H1 (cell line): ENCODE data around the gene AMOTL2. TPM values are rescaled to one million over a fixed set of nuclear protein-coding genes. Genes with fewer than 3 reads are reported as not detected.

Experiments
- CBX8 ChIP-seq: fragments of 300-800, 300-1000 bp; sonication (generic); IDR thresholded peaks from 2 replicates; pipeline ENCODE4 v1.7.1; 2016; ENCODE audit warnings: low read depth, low read length, borderline replicate concordance
- CEBPB ChIP-seq: IDR thresholded peaks from 2 replicates; pipeline ENCODE4 v1.6.1; 2012; ENCODE audit warnings: low read depth, low read length
- EZH2 ChIP-seq: fragments of 200-600 bp; sonication (generic); IDR thresholded peaks from 2 replicates; pipeline ENCODE4 v1.7.1; 2012; ENCODE audit warnings: low read depth, mild to moderate bottlenecking, moderate library complexity, low read length, inconsistent platforms; ENCODE audit not compliant: severe bottlenecking
- SUZ12 ChIP-seq: fragments of 200-600 bp; sonication (generic); IDR thresholded peaks from 2 replicates; pipeline ENCODE4 v1.6.1; 2012; ENCODE audit warnings: mild to moderate bottlenecking, inconsistent platforms, low read length, moderate library complexity, mixed read lengths
- polyA plus RNA-seq, 7 experiments: library from polyadenylated mRNA; depleted of rRNA in 3 of 7; stranded (reverse) in 5 of 7; unstranded in 2 of 7; fragments of >200 nt in 5 of 7; fragments of 200-250 nt in 2 of 7; gene quantifications; 1 replicate in 5 of 7; 2 replicates in 1 of 7; 4 replicates in 1 of 7; pipeline versions ENCODE4 v1.2.1 to v1.2.3, GENCODE V29; 2011 to 2013; ENCODE audit warnings: missing spikeins in 2 of 7, mixed read lengths in 2 of 7
- total RNA-seq: library from RNA; stranded (reverse); fragmentation: NEBNext Ultra II Directional; extraction: Animal tissue kit (Norgen Biotek cat#: 25700); gene quantifications from 2 replicates; pipeline ENCODE4 v1.2.1, GENCODE V29; 2021
- TF ChIP-seq, protein P1 (sequence below): fragments of 300-600 bp; sonication (generic); IDR thresholded peaks from 2 replicates; pipeline ENCODE4 v1.7.1; 2012; ENCODE audit warnings: low read length, moderate library complexity, mild to moderate bottlenecking, inconsistent platforms; ENCODE audit not compliant: insufficient replicate concordance

AMOTL2 gene
- total and polyA plus RNA-seq, 2 of the 8 experiments (the other 6 are each of a cell fraction or from before 2014, with no cell fraction given), result 19.0 to 63.7 TPM

DNA sequence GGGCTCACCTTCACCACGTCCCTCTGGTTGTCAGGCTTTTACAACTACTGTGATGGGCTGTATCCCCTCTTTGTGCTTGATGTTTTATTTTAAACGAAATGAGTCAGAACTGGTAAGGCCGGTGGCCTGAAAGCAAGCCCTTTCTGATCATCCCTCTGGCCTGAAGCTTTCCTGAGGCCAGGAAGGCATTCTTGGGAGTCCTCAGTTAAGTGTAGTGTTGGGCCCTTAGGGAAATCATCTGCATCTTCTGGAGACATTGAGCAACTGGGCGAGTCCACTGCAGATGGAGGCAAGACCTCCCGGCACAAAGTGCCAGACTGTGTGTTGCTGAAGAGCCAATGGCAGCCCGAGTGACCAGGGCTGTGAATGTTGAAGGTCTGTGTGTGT is 33.0 kb upstream of the AMOTL2 start (continued):
- TF ChIP-seq, protein P1, sequence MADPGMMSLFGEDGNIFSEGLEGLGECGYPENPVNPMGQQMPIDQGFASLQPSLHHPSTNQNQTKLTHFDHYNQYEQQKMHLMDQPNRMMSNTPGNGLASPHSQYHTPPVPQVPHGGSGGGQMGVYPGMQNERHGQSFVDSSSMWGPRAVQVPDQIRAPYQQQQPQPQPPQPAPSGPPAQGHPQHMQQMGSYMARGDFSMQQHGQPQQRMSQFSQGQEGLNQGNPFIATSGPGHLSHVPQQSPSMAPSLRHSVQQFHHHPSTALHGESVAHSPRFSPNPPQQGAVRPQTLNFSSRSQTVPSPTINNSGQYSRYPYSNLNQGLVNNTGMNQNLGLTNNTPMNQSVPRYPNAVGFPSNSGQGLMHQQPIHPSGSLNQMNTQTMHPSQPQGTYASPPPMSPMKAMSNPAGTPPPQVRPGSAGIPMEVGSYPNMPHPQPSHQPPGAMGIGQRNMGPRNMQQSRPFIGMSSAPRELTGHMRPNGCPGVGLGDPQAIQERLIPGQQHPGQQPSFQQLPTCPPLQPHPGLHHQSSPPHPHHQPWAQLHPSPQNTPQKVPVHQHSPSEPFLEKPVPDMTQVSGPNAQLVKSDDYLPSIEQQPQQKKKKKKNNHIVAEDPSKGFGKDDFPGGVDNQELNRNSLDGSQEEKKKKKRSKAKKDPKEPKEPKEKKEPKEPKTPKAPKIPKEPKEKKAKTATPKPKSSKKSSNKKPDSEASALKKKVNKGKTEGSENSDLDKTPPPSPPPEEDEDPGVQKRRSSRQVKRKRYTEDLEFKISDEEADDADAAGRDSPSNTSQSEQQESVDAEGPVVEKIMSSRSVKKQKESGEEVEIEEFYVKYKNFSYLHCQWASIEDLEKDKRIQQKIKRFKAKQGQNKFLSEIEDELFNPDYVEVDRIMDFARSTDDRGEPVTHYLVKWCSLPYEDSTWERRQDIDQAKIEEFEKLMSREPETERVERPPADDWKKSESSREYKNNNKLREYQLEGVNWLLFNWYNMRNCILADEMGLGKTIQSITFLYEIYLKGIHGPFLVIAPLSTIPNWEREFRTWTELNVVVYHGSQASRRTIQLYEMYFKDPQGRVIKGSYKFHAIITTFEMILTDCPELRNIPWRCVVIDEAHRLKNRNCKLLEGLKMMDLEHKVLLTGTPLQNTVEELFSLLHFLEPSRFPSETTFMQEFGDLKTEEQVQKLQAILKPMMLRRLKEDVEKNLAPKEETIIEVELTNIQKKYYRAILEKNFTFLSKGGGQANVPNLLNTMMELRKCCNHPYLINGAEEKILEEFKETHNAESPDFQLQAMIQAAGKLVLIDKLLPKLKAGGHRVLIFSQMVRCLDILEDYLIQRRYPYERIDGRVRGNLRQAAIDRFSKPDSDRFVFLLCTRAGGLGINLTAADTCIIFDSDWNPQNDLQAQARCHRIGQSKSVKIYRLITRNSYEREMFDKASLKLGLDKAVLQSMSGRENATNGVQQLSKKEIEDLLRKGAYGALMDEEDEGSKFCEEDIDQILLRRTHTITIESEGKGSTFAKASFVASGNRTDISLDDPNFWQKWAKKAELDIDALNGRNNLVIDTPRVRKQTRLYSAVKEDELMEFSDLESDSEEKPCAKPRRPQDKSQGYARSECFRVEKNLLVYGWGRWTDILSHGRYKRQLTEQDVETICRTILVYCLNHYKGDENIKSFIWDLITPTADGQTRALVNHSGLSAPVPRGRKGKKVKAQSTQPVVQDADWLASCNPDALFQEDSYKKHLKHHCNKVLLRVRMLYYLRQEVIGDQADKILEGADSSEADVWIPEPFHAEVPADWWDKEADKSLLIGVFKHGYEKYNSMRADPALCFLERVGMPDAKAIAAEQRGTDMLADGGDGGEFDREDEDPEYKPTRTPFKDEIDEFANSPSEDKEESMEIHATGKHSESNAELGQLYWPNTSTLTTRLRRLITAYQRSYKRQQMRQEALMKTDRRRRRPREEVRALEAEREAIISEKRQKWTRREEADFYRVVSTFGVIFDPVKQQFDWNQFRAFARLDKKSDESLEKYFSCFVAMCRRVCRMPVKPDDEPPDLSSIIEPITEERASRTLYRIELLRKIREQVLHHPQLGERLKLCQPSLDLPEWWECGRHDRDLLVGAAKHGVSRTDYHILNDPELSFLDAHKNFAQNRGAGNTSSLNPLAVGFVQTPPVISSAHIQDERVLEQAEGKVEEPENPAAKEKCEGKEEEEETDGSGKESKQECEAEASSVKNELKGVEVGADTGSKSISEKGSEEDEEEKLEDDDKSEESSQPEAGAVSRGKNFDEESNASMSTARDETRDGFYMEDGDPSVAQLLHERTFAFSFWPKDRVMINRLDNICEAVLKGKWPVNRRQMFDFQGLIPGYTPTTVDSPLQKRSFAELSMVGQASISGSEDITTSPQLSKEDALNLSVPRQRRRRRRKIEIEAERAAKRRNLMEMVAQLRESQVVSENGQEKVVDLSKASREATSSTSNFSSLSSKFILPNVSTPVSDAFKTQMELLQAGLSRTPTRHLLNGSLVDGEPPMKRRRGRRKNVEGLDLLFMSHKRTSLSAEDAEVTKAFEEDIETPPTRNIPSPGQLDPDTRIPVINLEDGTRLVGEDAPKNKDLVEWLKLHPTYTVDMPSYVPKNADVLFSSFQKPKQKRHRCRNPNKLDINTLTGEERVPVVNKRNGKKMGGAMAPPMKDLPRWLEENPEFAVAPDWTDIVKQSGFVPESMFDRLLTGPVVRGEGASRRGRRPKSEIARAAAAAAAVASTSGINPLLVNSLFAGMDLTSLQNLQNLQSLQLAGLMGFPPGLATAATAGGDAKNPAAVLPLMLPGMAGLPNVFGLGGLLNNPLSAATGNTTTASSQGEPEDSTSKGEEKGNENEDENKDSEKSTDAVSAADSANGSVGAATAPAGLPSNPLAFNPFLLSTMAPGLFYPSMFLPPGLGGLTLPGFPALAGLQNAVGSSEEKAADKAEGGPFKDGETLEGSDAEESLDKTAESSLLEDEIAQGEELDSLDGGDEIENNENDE, result no peak
- TF ChIP-seq CBX8 (no peak), EZH2 (no peak), CEBPB (peak; percentile 61; the same call in 1 of the 2 replicates), SUZ12 (0 out of 2 replicates have a peak, but pooled peaks have one; percentile 19)
- TF ChIP-seq, all 59 proteins: peak for 3
